ENCODE results near the gene CBX7. TPM values are rescaled to one million over a fixed set of nuclear protein-coding genes. Genes with fewer than 3 reads are reported as not detected.

Gene CBX7
- total RNA-seq, 1 donor from 2014 or later, result 6.6 TPM

DNA sequence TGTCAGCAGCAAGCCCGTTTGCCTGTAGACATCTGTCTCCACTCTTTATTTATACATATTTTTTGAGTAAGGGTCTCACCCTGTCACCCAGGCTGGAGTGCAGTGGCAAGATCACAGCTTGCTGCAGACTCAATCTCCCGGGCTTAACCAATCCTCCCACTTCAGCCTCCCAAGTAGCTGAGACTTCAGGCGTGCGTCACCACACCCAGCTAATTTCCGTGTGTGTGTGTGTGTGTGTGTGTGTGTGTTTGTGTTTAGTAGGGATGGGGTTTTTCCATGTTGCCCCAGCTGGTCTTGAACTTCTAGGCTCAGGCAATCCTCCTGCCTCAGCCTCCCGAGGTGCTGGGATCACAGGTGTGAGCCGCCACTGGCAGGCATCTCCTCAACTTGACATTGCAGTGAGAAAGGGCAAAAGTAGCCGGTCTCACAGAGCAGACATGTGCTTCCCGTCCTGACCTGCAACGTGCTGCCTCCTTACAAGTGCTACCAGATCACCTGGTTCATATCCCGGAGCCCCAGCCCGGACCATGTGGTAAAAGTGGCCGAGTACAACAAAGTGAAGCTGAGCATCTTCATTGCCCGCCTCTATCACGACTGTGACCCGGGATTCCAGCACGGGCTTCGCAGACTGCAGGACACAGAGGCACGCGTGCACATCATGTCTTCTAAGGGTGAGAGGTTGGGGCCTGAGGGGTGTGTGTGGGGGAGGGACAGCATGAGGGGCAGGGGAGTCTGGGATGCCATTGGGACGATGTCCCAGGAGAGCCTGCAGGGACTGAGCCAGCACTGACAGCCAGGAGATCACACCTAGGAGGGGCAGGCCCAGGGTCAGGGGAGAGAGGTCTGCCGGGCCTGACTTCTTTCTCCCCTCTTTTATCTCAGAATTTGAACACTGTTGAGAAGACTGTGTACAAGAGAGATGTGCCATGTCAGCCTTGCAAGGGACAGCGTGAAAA is 61.1 kb downstream of the CBX7 start:
- DNase-seq, result no peak

DNA sequence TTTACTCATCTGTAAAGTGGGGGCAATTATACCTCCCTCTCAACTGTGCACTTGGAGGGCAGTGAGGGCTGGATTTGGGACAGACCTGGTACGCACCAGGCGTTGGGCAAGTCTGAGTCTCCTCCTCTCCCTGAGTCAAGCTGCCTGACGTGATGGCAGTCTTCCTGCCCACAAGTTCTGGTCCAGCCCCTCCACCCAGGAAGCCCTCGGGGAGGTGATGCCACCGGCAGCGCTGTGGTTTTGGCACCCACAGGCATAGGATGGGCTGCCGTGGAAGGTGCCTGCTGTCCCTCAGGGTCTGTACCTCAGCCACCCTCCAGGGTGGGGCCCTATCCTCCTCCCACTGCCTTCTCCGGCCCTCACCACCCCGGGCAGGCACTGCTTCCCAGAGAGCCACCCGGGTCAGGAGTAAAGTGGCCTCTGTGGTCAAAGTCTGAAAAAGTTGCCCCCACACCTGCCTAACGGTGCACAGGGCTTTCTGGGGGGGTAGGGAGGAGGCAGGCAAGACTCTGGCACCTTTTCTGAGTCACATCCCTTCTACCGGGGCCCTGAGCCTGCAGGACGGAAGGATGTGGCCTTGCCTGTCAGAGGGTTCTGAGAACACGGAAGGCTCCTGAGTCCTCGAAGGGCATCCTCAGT is 61.9 kb downstream of the CBX7 start:
- no peak for DNase-seq

DNA sequence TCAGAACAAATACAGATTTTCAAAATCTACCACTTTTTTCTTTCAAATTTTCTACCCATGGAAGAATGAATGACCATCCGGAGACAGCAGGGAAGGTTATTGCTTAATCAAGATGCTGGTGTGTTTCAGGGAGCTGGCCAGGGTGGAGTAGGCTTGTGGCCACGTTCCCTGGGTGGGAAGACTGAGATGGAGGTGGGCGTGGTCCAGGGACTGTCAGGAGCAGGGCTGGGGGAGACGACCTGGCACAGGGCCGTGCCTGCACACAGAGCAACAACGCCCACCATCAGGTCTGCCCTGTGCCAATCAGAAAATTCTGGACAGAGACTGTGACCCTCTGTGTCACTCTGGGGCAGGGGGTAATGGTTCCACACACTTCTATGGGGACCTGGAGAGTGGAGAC is 62.6 kb downstream of the CBX7 start:
- DNase-seq, result no peak

DNA sequence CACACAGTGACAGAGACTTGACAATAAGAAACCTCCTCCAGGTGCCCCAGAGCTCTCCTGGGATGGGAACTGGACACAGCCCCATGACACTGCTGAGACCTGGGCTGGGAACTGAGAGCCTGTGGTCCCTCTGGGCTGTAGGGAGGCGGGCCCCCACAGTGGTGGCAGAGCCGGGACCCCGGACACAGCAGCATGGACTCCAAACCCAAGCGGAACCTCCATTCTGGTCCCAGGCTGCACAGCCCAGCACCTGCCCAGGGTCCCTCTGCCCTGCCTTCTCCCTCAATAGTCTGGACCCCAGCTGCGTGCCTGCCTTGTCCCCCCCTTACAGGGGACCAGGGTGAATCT is 63.8 kb downstream of the CBX7 start:
- no peak for DNase-seq

DNA sequence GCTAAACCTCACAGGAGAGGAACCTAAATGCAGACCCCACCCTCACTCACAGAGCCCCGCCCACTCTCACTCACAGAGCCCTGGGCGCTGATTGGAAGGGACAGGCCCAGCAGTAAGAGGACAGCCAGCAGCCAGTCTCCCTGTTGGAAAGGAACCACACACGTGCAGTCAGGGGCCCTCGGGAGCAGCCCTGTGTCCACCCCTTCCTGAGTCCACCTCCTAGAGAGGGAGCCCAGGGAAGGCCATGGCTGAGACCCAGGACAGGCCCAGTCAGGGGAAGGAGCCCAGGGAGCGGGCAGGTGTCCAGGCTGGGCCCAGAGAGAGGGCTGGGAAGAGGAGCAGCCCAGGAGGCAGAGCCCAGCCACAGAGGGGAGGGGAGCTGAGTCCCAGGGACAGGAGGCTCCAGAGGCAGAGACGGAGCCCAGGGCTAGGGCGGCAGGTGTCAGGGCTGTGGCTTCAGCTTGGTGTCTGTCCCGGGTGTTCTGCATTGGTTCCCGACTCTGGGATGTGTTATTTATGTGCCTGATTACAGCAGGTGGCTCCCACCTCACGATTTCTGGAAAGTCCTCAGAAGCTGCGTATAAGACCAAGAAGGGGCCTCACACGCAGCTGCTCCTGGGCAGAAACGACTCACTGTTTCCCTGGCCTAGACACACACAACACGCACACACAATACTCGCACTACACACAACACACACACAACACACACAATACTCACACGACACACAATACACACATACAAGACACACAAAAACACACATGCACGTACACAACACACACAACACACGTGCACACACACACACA is 64.4 kb downstream of the CBX7 start:
- no peak for DNase-seq

DNA sequence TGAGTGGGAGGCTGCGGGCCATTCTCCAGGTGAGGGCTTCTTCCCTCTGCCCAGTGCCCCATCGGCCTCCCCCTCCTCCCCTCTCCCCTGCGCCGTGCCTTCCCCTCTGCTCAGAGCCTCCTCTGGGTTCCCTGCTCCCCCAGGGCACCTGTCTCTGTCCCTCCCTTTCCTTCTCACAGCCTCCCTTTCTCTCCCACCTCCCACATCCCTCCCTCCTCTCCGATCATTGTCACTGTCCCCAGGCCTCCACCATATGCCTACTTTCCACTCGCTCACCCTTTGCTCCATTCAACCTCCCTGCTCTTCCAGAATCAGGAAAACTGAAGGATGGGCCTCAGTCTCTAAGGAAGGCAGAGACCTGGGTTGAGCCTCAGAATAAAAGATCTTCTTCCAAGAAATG is 65.4 kb downstream of the CBX7 start:
- no peak for DNase-seq

DNA sequence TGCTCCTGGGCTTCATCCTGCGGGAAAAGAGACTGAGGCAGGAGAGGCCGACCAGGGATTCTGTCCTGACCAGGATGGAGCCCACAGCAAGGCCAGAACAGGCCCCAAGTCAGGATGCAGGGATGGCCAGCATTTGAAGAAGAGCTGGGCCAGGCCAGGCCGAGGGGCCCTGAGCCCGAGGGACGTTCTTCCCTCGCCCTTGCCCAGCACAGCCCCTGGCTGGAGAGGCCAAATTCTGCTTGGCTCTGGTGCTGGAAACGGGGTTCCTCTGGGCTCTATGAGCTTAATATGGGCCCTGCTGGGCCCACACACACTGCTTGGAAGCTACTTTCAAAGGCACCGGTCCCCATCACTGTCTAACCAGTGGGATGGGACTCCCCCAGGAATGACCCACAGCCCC is 67.8 kb downstream of the CBX7 start:
- no peak for DNase-seq

DNA sequence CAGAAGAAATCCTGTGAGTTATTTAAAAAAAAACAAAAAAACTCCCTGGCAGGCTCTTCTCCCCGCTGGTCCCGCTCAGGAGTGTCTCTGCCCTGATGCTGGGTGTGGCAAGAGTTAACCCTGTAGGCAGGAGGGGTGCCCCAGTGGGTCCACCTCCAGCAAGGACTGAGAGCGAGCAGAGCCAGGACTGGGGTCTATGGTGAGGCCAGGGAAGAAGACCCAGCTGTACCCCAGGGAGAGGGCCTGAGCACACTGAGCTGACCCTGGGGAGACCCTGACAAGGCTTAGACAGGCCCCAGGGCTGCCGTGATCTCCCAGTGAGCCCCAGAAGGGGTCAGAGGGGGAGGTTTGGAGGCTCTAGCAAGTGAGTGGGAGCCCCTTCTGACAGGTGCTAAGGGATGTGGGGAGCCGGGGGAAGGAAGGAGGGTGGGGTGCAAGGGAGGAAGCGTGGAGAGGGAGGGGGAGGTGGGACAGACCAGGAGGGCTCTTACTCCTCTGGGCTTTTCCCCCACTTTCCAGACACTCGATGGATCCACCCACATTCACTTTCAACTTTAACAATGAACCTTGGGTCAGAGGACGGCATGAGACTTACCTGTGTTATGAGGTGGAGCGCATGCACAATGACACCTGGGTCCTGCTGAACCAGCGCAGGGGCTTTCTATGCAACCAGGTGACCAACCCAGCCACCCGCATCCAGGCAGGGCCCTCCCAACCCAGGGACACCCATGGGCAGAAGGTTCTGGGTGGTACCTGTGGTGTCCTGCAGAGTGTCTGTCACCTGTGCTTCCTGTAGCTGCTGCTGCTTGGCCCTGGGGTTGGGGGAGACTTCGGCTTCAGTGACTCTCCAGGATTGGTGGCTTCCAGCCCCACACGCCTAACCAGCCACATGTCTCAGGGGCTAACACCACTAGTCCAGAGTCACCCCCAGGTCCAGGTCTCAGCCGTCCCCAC is 69.0 kb downstream of the CBX7 start:
- DNase-seq, result no peak

DNA sequence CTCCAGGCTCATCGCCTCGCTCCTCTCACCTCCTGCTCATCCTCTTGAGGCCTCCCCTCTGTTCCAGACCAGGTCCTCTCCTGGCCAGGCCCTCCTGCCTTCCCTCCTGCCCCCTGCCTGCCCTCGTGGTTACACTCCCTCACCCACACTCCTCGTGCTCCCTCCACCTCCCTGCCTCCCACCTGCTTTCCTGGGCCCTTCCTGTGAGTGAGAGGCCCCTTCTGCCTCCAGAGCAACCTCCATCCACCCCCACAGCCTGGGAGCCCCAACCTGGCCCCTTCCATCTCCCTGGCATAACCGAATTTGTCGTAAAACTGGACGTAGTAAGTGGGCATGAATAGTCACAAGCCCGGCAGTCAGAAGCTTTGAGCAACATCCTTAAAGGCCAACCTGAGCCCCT is 70.9 kb downstream of the CBX7 start:
- DNase-seq, result no peak

DNA sequence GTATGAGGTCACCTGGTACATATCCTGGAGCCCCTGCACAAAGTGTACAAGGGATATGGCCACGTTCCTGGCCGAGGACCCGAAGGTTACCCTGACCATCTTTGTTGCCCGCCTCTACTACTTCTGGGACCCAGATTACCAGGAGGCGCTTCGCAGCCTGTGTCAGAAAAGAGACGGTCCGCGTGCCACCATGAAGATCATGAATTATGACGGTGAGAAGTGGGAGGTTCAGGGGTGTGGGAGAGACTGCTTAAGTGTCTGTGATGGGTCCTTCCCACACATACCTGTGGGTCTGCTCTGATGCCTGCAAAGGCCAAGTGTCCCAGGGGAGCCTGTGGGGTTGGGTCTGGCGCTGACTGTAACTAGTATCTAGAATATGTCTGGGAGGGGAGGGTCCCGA is 71.5 kb downstream of the CBX7 start:
- DNase-seq, result no peak

Small RNA genes lying within 50 kb of the gene (small RNA-seq; reads per million reads assigned to genes)
- gene COX5BP7, result not detected

Other genes with a start within 250 kb of the CBX7 start
- gene APOBEC3A, start 195.1 kb downstream of the CBX7 start, total RNA-seq, result not detected
- gene APOBEC3B, start 170.3 kb downstream of the CBX7 start, total RNA-seq, result not detected
- 0.31 TPM for gene APOBEC3C, start 138.4 kb downstream of the CBX7 start, total RNA-seq
- gene APOBEC3D, start 131.6 kb downstream of the CBX7 start, total RNA-seq, result 0.16 TPM
- gene APOBEC3F, start 111.8 kb downstream of the CBX7 start, total RNA-seq, result 0.31 TPM
- 1.9 TPM for gene APOBEC3G, start 75.4 kb downstream of the CBX7 start, total RNA-seq
- not detected for gene APOBEC3H, start 55.4 kb downstream of the CBX7 start, total RNA-seq
- gene PDGFB, start 92.3 kb upstream of the CBX7 start, total RNA-seq, result 2.5 TPM
- gene RPL3, start 166.9 kb upstream of the CBX7 start, total RNA-seq, result 1,406 TPM
- 63.9 TPM for gene SYNGR1, start 197.3 kb upstream of the CBX7 start, total RNA-seq
- gene TAB1, start 247.1 kb upstream of the CBX7 start, total RNA-seq, result 15.4 TPM

Measured in occipital lobe (tissue), 3 donors.